ENCODE results near the gene GALNT18. TPM values are rescaled to one million over a fixed set of nuclear protein-coding genes. Genes with fewer than 3 reads are reported as not detected.

Gene GALNT18
- polyA plus RNA-seq, 1 experiment, result 4.8 TPM

DNA sequence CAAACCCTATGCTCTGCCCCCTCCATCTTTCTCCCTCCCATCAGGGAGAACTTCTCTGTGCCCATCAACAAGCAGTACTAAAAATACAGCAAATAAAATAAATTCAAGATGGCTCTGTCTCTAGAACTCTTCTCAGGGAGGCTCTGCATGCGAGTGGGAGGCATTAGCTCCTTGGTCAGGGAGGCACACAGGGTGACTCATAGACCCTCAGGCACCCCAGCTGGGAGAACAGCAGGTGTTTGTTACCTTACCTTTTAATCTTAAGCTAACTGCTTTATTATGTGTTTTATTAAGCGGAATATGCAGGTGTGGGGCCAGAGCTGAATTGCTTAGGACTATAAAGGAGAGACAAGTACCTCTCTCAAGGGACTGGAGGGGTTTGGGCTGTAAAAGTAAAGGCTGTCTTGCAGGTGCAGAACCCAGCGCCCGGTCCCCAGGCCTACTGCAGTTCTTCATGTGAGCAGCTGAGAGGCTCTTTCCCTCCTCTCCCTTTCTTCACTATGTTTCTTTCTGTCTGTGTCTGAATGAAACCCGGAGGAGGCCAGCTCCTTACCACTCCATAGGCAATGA is 289.6 kb downstream of the GALNT18 start:
- no peaks in the 10 kb centered on the region for H3K27me3 ChIP-seq (ENCODE audit: control insufficient read depth, insufficient read depth, low read length)
- H3K9me3 ChIP-seq (ENCODE audit: control insufficient read depth, insufficient read depth, low read length), result no peaks in the 10 kb centered on the region; the same call in 1 of the 2 replicates
- H3K27ac ChIP-seq (ENCODE audit: low read depth, low read length), result no peak overlapping the region
- ChIA-PET POLR2A (no interaction called here), CTCF (no interaction called here)
- no peak for DNase-seq (ENCODE audit: low read depth, low spot score)
- H3K4me3 ChIP-seq (ENCODE audit: low read depth, low read length), result no peak overlapping the region
- TF ChIP-seq CTCF (IDR thresholded peaks at IDR 0.05; ENCODE audit: low read depth, low read length), result no peak

- no peak overlapping the region for H3K4me3 ChIP-seq (ENCODE audit: low read depth, low read length)
- TF ChIP-seq CTCF (IDR thresholded peaks at IDR 0.05; ENCODE audit: low read depth, low read length), result no peak
- ChIA-PET CTCF (no interaction called here), POLR2A (no interaction called here)
- DNase-seq (ENCODE audit: low read depth, low spot score), result no peak
- H3K27me3 ChIP-seq (ENCODE audit: control insufficient read depth, insufficient read depth, low read length), result no peaks in the 10 kb centered on the region
- no peaks in the 10 kb centered on the region; the same call in 1 of the 2 replicates for H3K9me3 ChIP-seq (ENCODE audit: control insufficient read depth, insufficient read depth, low read length)
- no peak overlapping the region for H3K27ac ChIP-seq (ENCODE audit: low read depth, low read length)
These were observed 292.6 kb downstream of the GALNT18 start for GRCh38 chr11:11329062-11329806.

DNA sequence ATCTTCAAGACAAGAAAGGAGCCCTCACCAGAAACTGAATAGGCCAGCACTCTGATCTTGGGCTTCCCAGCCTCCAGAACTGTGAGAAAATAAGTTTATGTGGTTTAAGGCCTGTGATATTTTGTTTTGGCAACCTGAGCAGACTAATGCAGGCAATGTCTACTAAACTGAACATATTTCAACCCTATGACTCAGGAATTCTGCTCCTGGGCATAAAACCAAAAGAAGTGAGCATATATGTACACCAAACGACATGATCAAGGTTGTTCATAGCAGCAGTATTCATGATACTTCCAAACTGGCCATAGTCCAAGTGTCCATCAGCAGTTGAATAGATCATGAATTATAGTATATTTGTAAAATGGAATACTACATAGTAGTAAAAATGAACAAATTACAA is 297.7 kb downstream of the GALNT18 start:
- no peak overlapping the region for H3K4me3 ChIP-seq (ENCODE audit: low read depth, low read length)
- no peak overlapping the region for H3K27ac ChIP-seq (ENCODE audit: low read depth, low read length)
- ChIA-PET POLR2A (no interaction called here), CTCF (no interaction called here)
- DNase-seq (ENCODE audit: low read depth, low spot score), result no peak
- no peaks in the 10 kb centered on the region for H3K27me3 ChIP-seq (ENCODE audit: control insufficient read depth, insufficient read depth, low read length)
- no peak for TF ChIP-seq CTCF (IDR thresholded peaks at IDR 0.05; ENCODE audit: low read depth, low read length)
- no peaks in the 10 kb centered on the region; the same call in 1 of the 2 replicates for H3K9me3 ChIP-seq (ENCODE audit: control insufficient read depth, insufficient read depth, low read length)

- ChIA-PET POLR2A (no interaction called here), CTCF (no interaction called here)
- no peaks in the 10 kb centered on the region for H3K27me3 ChIP-seq (ENCODE audit: control insufficient read depth, insufficient read depth, low read length)
These were observed 299.7 kb downstream of the GALNT18 start for GRCh38 chr11:11322101-11322500.

More at GRCh38 chr11:11322101-11322500, 299.7 kb downstream of the GALNT18 start:
- DNase-seq (ENCODE audit: low read depth, low spot score), result no peak
- Histone ChIP-seq H3K27ac (ENCODE audit: low read depth, low read length) (no peak overlapping the region), H3K9me3 (ENCODE audit: control insufficient read depth, insufficient read depth, low read length) (no peaks in the 10 kb centered on the region), H3K4me3 (ENCODE audit: low read depth, low read length) (no peak overlapping the region)
- no peak for TF ChIP-seq CTCF (IDR thresholded peaks at IDR 0.05; ENCODE audit: low read depth, low read length)

All from AG04450 (cell line).